K562 (cell line): ENCODE data around the gene VRK3. TPM values are rescaled to one million over a fixed set of nuclear protein-coding genes. Genes with fewer than 3 reads are reported as not detected.

Experiments
- ATF7 ChIP-seq: fragments of 450-650 bp; IDR thresholded peaks from 2 replicates; pipeline ENCODE4 v1.7.1; 2014; ENCODE audit warnings: mild to moderate bottlenecking, moderate library complexity
- CC2D1A ChIP-seq: fragments of 450-650 bp; IDR thresholded peaks from 2 replicates; pipeline ENCODE4 v1.6.1; 2017; ENCODE audit warnings: mild to moderate bottlenecking
- E2F5 ChIP-seq: sonication (generic); formaldehyde crosslinking; IDR thresholded peaks from 2 replicates; pipeline ENCODE4 v1.8.0; 2022; ENCODE audit warnings: mild to moderate bottlenecking, missing genetic modification reagents
- EWSR1 ChIP-seq: fragments of 450-650 bp; IDR thresholded peaks from 2 replicates; pipeline ENCODE4 v1.6.1; 2018; ENCODE audit warnings: borderline replicate concordance, mild to moderate bottlenecking, low read depth, moderate library complexity; ENCODE audit not compliant: partially characterized antibody
- HDAC1 ChIP-seq, 2 experiments: fragments of 450-650 bp; IDR thresholded peaks; 2 replicates each; pipeline ENCODE4 v1.6.1; 2016 to 2017; ENCODE audit warnings: inconsistent platforms in 1 of 2, mild to moderate bottlenecking in 1 of 2, moderate library complexity in 1 of 2
- ILK ChIP-seq: fragments of 450-650 bp; IDR thresholded peaks from 2 replicates; pipeline ENCODE4 v1.6.1; 2016; ENCODE audit warnings: missing genetic modification characterization, low read depth, mild to moderate bottlenecking, missing compliant biosample characterization, moderate library complexity, borderline replicate concordance
- JUN ChIP-seq, 2 experiments: sonication (generic) in 1 of 2; formaldehyde crosslinking in 1 of 2; IDR thresholded peaks; 2 replicates each; pipeline versions ENCODE4 v1.6.1 to v1.8.0; 2012 to 2022; ENCODE audit warnings: borderline replicate concordance in 2 of 2, mild to moderate bottlenecking in 2 of 2, improper control_type of control experiment in 1 of 2, low read depth in 1 of 2, low read length in 1 of 2, missing genetic modification reagents in 1 of 2
- MEF2A ChIP-seq: IDR thresholded peaks from 2 replicates; pipeline ENCODE4 v1.6.1; 2011; ENCODE audit warnings: low read depth, mild to moderate bottlenecking, low read length, moderate library complexity; ENCODE audit not compliant: control insufficient read depth
- MYBL2 ChIP-seq, 2 experiments: fragments of 450-650 bp in 1 of 2; sonication (generic) in 1 of 2; formaldehyde crosslinking in 1 of 2; IDR thresholded peaks; 2 replicates each; pipeline versions ENCODE4 v1.6.1 to v1.8.1; 2017 to 2022; ENCODE audit warnings: borderline replicate concordance in 1 of 2, inconsistent platforms in 1 of 2, low read depth in 1 of 2, mild to moderate bottlenecking in 1 of 2, missing genetic modification reagents in 1 of 2, moderate library complexity in 1 of 2
- PML ChIP-seq: IDR thresholded peaks from 2 replicates; pipeline ENCODE4 v1.6.1; 2012; ENCODE audit warnings: low read length, inconsistent platforms
- POU5F1 ChIP-seq: fragments of 150-350 bp; IDR thresholded peaks from 2 replicates; pipeline ENCODE4 v1.6.1; 2014; ENCODE audit warnings: borderline replicate concordance, low read length, low read depth, mild to moderate bottlenecking; ENCODE audit not compliant: partially characterized antibody
- PRPF4 ChIP-seq: fragments of 200-400 bp; formaldehyde crosslinking; IDR thresholded peaks from one replicate; pipeline ENCODE4 v1.6.1; 2017; ENCODE audit warnings: low read length, low read depth, mild to moderate bottlenecking; ENCODE audit not compliant: insufficient read depth, poor library complexity, severe bottlenecking
- RB1 ChIP-seq: fragments of 450-650 bp; IDR thresholded peaks from 2 replicates; pipeline ENCODE4 v1.6.1; 2017; ENCODE audit warnings: low read depth, mild to moderate bottlenecking
- SAP30 ChIP-seq: fragments of 200-600 bp; sonication (generic); IDR thresholded peaks from 2 replicates; pipeline ENCODE4 v1.6.1; 2012; ENCODE audit warnings: borderline replicate concordance, low read depth, mild to moderate bottlenecking, moderate library complexity, low read length, control low read depth, inconsistent platforms; ENCODE audit not compliant: insufficient read depth, poor library complexity, severe bottlenecking
- SIX5 ChIP-seq, 2 experiments: IDR thresholded peaks; 2 replicates each; pipeline ENCODE4 v1.6.1; 2011; ENCODE audit warnings: low read length in 2 of 2, borderline replicate concordance in 1 of 2, low read depth in 1 of 2, mild to moderate bottlenecking in 1 of 2, moderate library complexity in 1 of 2; ENCODE audit not compliant: insufficient read depth in 1 of 2
- TAF1 ChIP-seq: IDR thresholded peaks from 2 replicates; pipeline ENCODE4 v1.6.1; 2011; ENCODE audit warnings: mild to moderate bottlenecking, low read length, moderate library complexity; ENCODE audit not compliant: insufficient read depth, control insufficient read depth, severe bottlenecking; ENCODE audit errors: extremely low read depth
- TCFL5 ChIP-seq: fragments of 250-450 bp; sonication (Bioruptor Pico); conservative IDR thresholded peaks from 2 replicates; pipeline ENCODE4 v1.6.1; 2021; ENCODE audit warnings: mild to moderate bottlenecking, moderate library complexity, matching md5 sums
- TGIF2 ChIP-seq: sonication (generic); formaldehyde crosslinking; IDR thresholded peaks from 2 replicates; pipeline ENCODE4 v1.8.1; 2022; ENCODE audit warnings: mild to moderate bottlenecking, missing genetic modification reagents, moderate library complexity
- TSC22D4 ChIP-seq: fragments of 450-650 bp; IDR thresholded peaks from 2 replicates; pipeline ENCODE4 v1.6.1; 2016; ENCODE audit warnings: missing genetic modification characterization, missing biosample characterization, control low read depth
- XRCC3 ChIP-seq: fragments of 450-650 bp; IDR thresholded peaks from 2 replicates; pipeline ENCODE4 v1.6.1; 2017; ENCODE audit warnings: mild to moderate bottlenecking, moderate library complexity
- ZFP1 ChIP-seq: fragments of 450-650 bp; formaldehyde crosslinking; IDR thresholded peaks from 2 replicates; pipeline ENCODE4 v1.4.0; 2020; ENCODE audit warnings: mild to moderate bottlenecking, mixed read lengths
- ZNF449 ChIP-seq: fragments of 250-450 bp; sonication (Bioruptor Pico); IDR thresholded peaks from 2 replicates; pipeline ENCODE4 v1.8.0; 2022; ENCODE audit warnings: moderate library complexity, mild to moderate bottlenecking, inconsistent platforms
- ZNF668 ChIP-seq: fragments of 250-450 bp; sonication (Bioruptor Pico); IDR thresholded peaks from 2 replicates; pipeline ENCODE4 v1.8.0; 2022; ENCODE audit warnings: mild to moderate bottlenecking, inconsistent platforms
- polyA plus RNA-seq, 8 experiments: library from polyadenylated mRNA; depleted of rRNA in 4 of 8; stranded (reverse) in 5 of 8; unstranded in 3 of 8; fragments of >200 nt; fragmentation: Nextera tagmentation in 2 of 8; fragmentation: Illumina TruSeq in 1 of 8; extraction: Ambion mirVana in 2 of 8; extraction: Trizol in 1 of 8; gene quantifications; 2 replicates each; pipeline versions ENCODE4 v1.2.1 to v1.2.3, GENCODE V29; 2011 to 2014; ENCODE audit warnings: inconsistent platforms in 1 of 8, missing spikeins in 1 of 8
- total RNA-seq, 7 experiments: library from RNA; depleted of rRNA in 6 of 7; stranded (reverse); fragments of >200 nt in 6 of 7; fragmentation: Illumina TruSeq in 2 of 7; extraction: Trizol in 2 of 7; gene quantifications; 2 replicates each; pipeline versions ENCODE4 v1.2.1 to v1.2.3, GENCODE V29; 2011 to 2021; ENCODE audit warnings: low replicate concordance in 1 of 7

VRK3 gene
- total and polyA plus RNA-seq, 9 of the 15 experiments (the other 6 are each of a cell fraction or from before 2014, with no cell fraction given): 25.6 to 94.3 (median 42.9) TPM

- TF ChIP-seq ZNF449 (CRISPR knock-in tag) (no peak), EWSR1 (no peak), TAF1 (peak; percentile 64), XRCC3 (no peak), TGIF2 (no peak), ILK (tag) (no peak), MEF2A (no peak), MYBL2 (IDR thresholded peaks at IDR 0.05; ENCODE audit: low read depth) (no peak), MYBL2 (CRISPR knock-in tag; IDR thresholded peaks at IDR 0.05; ENCODE audit: borderline replicate concordance) (no peak), POU5F1 (peak; percentile 57), PML (peak; percentile 32; the same call in 1 of the 2 replicates), ZNF668 (CRISPR knock-in tag) (no peak), ATF7 (peak; percentile 84), HDAC1 (IDR thresholded peaks at IDR 0.05) (peak in 1 of 2 experiments; percentile 79; a peak in 2 of 4 replicates), PRPF4 (no peak), RB1 (peak; percentile 81; the same call in 1 of the 2 replicates), JUN (IDR thresholded peaks at IDR 0.05; ENCODE audit: borderline replicate concordance, low read depth, low read length) (no peak), JUN (CRISPR knock-in tag; IDR thresholded peaks at IDR 0.05; ENCODE audit: borderline replicate concordance) (no peak), SIX5 (IDR thresholded peaks at IDR 0.05; ENCODE audit: borderline replicate concordance in 1 of 2, insufficient read depth in 1 of 2, low read depth in 1 of 2, low read length in 2 of 2) (peak; percentile 57 to 67; a peak in 3 of 4 replicates), SAP30 (peak; percentile 84), E2F5 (CRISPR knock-in tag) (peak; percentile 79; the same call in 1 of the 2 replicates), CC2D1A (no peak), TCFL5 (CRISPR knock-in tag) (no peak), ZFP1 (no peak), TSC22D4 (tag) (no peak)
Measured at GRCh38 chr19:50025022-50025793, at the start of gene VRK3 (continued).
